ENCODE results near the gene ZCCHC8.

DNA sequence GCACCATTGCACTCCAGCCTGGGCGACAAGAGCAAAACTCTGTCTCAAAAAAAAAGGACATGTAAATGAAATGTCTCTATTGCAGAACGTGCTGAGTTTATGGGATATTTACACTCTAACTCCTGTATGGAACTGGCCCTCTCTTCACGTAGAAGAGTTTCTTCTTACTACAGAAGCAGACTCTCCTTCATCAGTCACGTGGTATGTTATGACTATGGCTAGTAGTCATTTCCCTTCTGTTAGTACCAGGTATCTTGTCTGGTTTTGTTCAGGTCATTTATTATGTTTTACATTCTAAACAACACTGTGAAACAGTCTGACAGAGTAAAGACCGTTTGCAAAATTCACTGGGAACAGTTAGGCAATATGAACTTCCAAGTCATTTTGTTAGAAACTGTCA lies 46.6 kb upstream of the ZCCHC8 start:
- TF ChIP-seq RARB (CRISPR knock-in tag; IDR thresholded peaks at IDR 0.05), result no peak
- TF ChIP-seq, protein P1, sequence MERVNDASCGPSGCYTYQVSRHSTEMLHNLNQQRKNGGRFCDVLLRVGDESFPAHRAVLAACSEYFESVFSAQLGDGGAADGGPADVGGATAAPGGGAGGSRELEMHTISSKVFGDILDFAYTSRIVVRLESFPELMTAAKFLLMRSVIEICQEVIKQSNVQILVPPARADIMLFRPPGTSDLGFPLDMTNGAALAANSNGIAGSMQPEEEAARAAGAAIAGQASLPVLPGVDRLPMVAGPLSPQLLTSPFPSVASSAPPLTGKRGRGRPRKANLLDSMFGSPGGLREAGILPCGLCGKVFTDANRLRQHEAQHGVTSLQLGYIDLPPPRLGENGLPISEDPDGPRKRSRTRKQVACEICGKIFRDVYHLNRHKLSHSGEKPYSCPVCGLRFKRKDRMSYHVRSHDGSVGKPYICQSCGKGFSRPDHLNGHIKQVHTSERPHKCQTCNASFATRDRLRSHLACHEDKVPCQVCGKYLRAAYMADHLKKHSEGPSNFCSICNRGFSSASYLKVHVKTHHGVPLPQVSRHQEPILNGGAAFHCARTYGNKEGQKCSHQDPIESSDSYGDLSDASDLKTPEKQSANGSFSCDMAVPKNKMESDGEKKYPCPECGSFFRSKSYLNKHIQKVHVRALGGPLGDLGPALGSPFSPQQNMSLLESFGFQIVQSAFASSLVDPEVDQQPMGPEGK (CRISPR knock-in tag; IDR thresholded peaks at IDR 0.05; ENCODE audit: borderline replicate concordance), result no peak
- TF ChIP-seq, protein P2, sequence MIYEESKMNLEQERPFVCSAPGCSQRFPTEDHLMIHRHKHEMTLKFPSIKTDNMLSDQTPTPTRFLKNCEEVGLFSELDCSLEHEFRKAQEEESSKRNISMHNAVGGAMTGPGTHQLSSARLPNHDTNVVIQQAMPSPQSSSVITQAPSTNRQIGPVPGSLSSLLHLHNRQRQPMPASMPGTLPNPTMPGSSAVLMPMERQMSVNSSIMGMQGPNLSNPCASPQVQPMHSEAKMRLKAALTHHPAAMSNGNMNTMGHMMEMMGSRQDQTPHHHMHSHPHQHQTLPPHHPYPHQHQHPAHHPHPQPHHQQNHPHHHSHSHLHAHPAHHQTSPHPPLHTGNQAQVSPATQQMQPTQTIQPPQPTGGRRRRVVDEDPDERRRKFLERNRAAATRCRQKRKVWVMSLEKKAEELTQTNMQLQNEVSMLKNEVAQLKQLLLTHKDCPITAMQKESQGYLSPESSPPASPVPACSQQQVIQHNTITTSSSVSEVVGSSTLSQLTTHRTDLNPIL (CRISPR knock-in tag; IDR thresholded peaks at IDR 0.05; ENCODE audit: low read depth), result no peak
- TF ChIP-seq TOX (CRISPR knock-in tag; IDR thresholded peaks at IDR 0.05; ENCODE audit: borderline replicate concordance), result no peak
- no peak for TF ChIP-seq TCF4 (CRISPR knock-in tag; IDR thresholded peaks at IDR 0.05; ENCODE audit: borderline replicate concordance)
- no peak for TF ChIP-seq OSR1 (CRISPR knock-in tag; IDR thresholded peaks at IDR 0.05)
- TF ChIP-seq ISL1 (CRISPR knock-in tag; IDR thresholded peaks at IDR 0.05), result no peak
- no peak for TF ChIP-seq ZFP3 (CRISPR knock-in tag; IDR thresholded peaks at IDR 0.05)
- no peak for TF ChIP-seq ZC3H10 (CRISPR knock-in tag; IDR thresholded peaks at IDR 0.05)
